Motor neuron (in vitro differentiated cells): ENCODE data around the gene MED27. TPM values are rescaled to one million over a fixed set of nuclear protein-coding genes. Genes with fewer than 3 reads are reported as not detected.
A peak's percentile ranks its signal among the peaks of the same experiment; 100 is the strongest.
"Not testable (repeated sequence)": the region's sequence is repeated elsewhere in the genome, so short reads cannot be mapped to it uniquely, and the experiment has no call there.

ENCODE experiments used
- ATAC-seq, 8 experiments: fragments of 200-7000 bp; cut with Tn5 transposase; replicated peaks in 6 of 8; 2 replicates each; pipeline ENCODE4 v1.8.0; 2021; ENCODE audit warnings: mild to moderate bottlenecking in 8 of 8, moderate library complexity in 8 of 8
- H3K27ac ChIP-seq, 2 donors: fragments of 250-450 bp; sonication (Bioruptor Pico); 2 replicates each; pipeline ENCODE4 v1.9.0; 2021; ENCODE audit warnings: antibody characterized with exemption in 2 of 2, mild to moderate bottlenecking in 2 of 2, moderate library complexity in 1 of 2
- H3K4me1 ChIP-seq, 2 donors: fragments of 250-450 bp; sonication (Bioruptor Pico); replicated peaks in 1 of 2; 2 replicates each; pipeline ENCODE4 v1.6.1; 2021; ENCODE audit warnings: antibody characterized with exemption in 2 of 2, mild to moderate bottlenecking in 2 of 2, moderate library complexity in 1 of 2
- H3K4me3 ChIP-seq, 5 donors: fragments of 250-450 bp; sonication (Bioruptor Pico); 2 replicates each; pipeline ENCODE4 v1.9.0; 2021; ENCODE audit warnings: antibody characterized with exemption in 5 of 5, mild to moderate bottlenecking in 5 of 5, moderate library complexity in 4 of 5
- WGBS, 10 experiments: fragments of 450-650 bp; shearing (Covaris generic); methylation state at CpG; one replicate each; pipeline ENCODE4 v1.0.0; 2022; 5-methylcytosine and 5-hydroxymethylcytosine counted together
- in situ Hi-C, 9 experiments: fragments of 400-800 bp; cut with MboI; loops; one replicate each; pipeline ENCODE4 v1.15.0; 2021; ENCODE audit warnings: low sequenced_read_pairs in 9 of 9, low pct_unique_long_range_greater_than_20kb in 2 of 9; ENCODE audit not compliant: unreplicated experiment in 9 of 9
- total RNA-seq, 8 experiments: library from RNA; unstranded; fragments of 300-600 nt; gene quantifications; 2 replicates each; pipeline versions ENCODE4 v1.2.3 to v1.2.4, GENCODE V29; 2022

Gene MED27
- total RNA-seq, 8 experiments from 2014 or later, result 22.0 to 45.2 (median 26.6) TPM

GRCh38 chr9:131925677-131926177 lies 153.9 kb downstream of the MED27 start:
- peak in 5 of 8 experiments; percentile 50 to 83 (median 56) for ATAC-seq
- Histone ChIP-seq H3K4me3 (no peak overlapping the region), H3K27ac (no peak overlapping the region), H3K4me1 (peaks cover 9 to 16% of the 10 kb centered on the region in 2 donors)
- in situ Hi-C loops, result no loop called here
- WGBS, 10 experiments, result 84 to 100% (median 96%) methylated on average over 1 to 6 of the region's 6 CpGs; no CpG with 5 or more reads in 4 of the 10 experiments

- WGBS, 10 experiments, result 80 to 100% (median 90%) methylated on average over 1 to 4 of the region's 4 CpGs; no CpG with 5 or more reads in 1 of the 10 experiments
- ATAC-seq, result peak in 3 of 8 experiments; percentile 25 to 33 (median 29)
- H3K4me1 ChIP-seq, result peaks cover 9 to 16% of the 10 kb centered on the region in 2 donors
- in situ Hi-C loops, result no loop called here
- H3K27ac ChIP-seq, result no peak overlapping the region
- H3K4me3 ChIP-seq, result no peak overlapping the region
Observed at GRCh38 chr9:131923766-131924165, 155.9 kb downstream of the MED27 start.

- WGBS, 10 experiments, result 90 to 100% (median 100%) methylated on average over 1 to 3 of the region's 3 CpGs; no CpG with 5 or more reads in 3 of the 10 experiments
- no peak for ATAC-seq
- no peak overlapping the region for H3K27ac ChIP-seq
- in situ Hi-C loops, result no loop called here
- H3K4me3 ChIP-seq, result no peak overlapping the region
- peaks cover 9 to 16% of the 10 kb centered on the region in 2 donors for H3K4me1 ChIP-seq
Observed at GRCh38 chr9:131923132-131923671, 156.5 kb downstream of the MED27 start.

DNA sequence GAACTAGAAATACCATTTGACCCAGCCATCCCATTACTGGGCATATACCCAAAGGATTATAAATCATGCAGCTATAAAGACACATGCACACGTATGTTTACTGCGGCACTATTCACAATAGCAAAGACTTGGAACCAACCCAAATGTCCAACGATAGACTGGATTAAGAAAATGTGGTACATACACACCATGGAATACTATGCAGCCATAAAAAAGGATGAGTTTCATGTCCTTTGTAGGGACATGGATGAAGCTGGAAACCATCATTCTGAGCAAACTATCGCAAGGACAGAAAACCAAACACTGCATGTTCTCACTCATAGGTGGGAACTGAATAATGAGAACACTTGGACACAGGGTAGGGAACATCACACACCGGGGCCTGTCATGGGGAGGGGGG lies 158.0 kb downstream of the MED27 start:
- no CpG with 5 or more reads among the region's 5 CpGs for WGBS, 10 experiments
- not testable (repeated sequence) for ATAC-seq

DNA sequence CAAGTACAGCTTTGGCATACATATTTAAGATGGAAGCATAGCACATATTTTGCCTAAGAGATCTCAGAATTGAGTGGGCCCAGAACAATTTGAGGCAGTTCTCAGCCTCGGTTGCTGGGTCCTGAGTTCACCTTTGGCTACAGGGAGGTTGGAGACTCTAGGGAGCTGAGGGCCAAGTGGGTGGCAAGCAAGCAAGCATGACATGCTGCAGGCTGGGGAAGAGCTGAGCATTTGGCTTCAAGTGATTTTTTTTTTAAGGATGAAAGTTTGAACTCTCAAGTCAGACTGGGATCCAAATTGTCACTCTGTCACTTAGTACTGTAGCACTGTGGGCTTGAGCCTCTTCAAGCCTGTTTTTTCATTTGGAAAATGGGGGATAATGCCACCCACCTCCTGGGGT lies 160.5 kb downstream of the MED27 start:
- H3K4me3 ChIP-seq, result no peak overlapping the region
- H3K27ac ChIP-seq, result no peak overlapping the region
- 50 to 100% (median 71%) methylated on average over 1 of the region's 1 CpG; no CpG with 5 or more reads in 5 of the 10 experiments for WGBS, 10 experiments
- no peak for ATAC-seq
- H3K4me1 ChIP-seq, result peaks cover 6 to 8% of the 10 kb centered on the region in 2 donors
- in situ Hi-C loops, result no loop called here

More for the DNA sequence above, 158.0 kb downstream of the MED27 start:
- H3K4me3 ChIP-seq, in situ Hi-C loops, H3K4me1 ChIP-seq, H3K27ac ChIP-seq: not testable (repeated sequence)

- in situ Hi-C loops, result no loop called here
- Histone ChIP-seq H3K4me1 (peaks cover 6 to 8% of the 10 kb centered on the region in 2 donors), H3K27ac (no peak overlapping the region), H3K4me3 (no peak overlapping the region)
- no peak for ATAC-seq
- WGBS, 10 experiments, result 39 to 100% (median 81%) methylated on average over 2 to 5 of the region's 5 CpGs
Observed at GRCh38 chr9:131918481-131918880, 161.2 kb downstream of the MED27 start.

- Histone ChIP-seq H3K4me1 (peaks cover 6 to 8% of the 10 kb centered on the region in 2 donors), H3K27ac (peak overlapping the region in 1 of 2 donors; percentile 36), H3K4me3 (no peak overlapping the region)
- WGBS, 10 experiments, result 80 to 100% (median 94%) methylated on average over 1 to 2 of the region's 2 CpGs; no CpG with 5 or more reads in 5 of the 10 experiments
- no peak for ATAC-seq
- in situ Hi-C loops, result no loop called here
Observed at GRCh38 chr9:131917009-131917408, 162.7 kb downstream of the MED27 start.

- ATAC-seq, result peak in 1 of 8 experiments; percentile 64
- Histone ChIP-seq H3K4me1 (peaks cover 18% of the 10 kb centered on the region in 2 donors), H3K27ac (no peak overlapping the region), H3K4me3 (no peak overlapping the region)
- in situ Hi-C loops, result no loop called here
- 54 to 90% (median 81%) methylated on average over 2 of the region's 2 CpGs; no CpG with 5 or more reads in 6 of the 10 experiments for WGBS, 10 experiments
Observed at GRCh38 chr9:131915181-131915580, 164.5 kb downstream of the MED27 start.

DNA sequence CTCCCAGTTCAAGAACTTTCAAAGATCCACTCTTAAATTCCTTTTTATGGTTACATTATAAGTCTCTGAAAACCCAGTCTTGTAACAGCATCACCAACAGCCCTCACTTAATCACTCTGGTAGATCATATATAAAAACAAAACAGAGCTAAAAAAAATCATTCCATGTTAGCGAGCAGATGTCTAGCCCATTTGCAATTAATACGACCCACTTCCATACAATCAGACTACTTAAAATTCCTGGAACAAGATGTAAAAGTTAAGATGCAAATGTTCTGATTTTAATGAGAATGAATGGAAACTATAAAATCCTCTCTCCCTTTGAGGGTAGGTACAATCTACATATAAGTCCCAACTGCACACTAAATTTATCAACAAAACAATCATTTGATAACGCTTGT lies 167.0 kb downstream of the MED27 start:
- in situ Hi-C loops, result no loop called here
- Histone ChIP-seq H3K4me1 (peaks cover 18 to 21% of the 10 kb centered on the region in 2 donors), H3K4me3 (no peak overlapping the region), H3K27ac (no peak overlapping the region)
- 0 to 100% (median 75%) methylated on average over 1 to 3 of the region's 3 CpGs for WGBS, 10 experiments
- ATAC-seq, result peak in 1 of 8 experiments; percentile 54

DNA sequence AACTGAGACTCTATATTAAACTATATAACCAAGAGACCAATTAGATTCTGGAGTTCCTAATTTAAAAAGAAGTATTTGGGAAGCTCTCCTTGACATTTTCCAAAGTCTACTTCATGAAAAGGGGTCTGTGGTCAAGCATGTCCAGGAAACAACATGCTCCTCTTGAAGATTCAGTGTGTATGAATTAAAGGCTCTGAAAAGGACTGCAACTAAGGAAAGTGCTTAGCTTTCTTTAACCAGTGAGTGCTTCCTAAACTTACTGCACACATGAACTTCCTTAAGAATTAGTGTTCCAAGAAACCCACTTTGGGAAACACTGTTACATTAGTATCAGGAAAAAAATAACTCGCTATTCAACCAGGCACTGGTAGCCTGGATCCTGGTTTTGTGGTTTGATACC lies 167.6 kb downstream of the MED27 start:
- ATAC-seq, result no peak
- no peak overlapping the region for H3K4me3 ChIP-seq
- peaks cover 18 to 21% of the 10 kb centered on the region in 2 donors for H3K4me1 ChIP-seq
- in situ Hi-C loops, result no loop called here
- 83 to 100% (median 100%) methylated on average over 1 of the region's 1 CpG; no CpG with 5 or more reads in 6 of the 10 experiments for WGBS, 10 experiments
- H3K27ac ChIP-seq, result no peak overlapping the region

DNA sequence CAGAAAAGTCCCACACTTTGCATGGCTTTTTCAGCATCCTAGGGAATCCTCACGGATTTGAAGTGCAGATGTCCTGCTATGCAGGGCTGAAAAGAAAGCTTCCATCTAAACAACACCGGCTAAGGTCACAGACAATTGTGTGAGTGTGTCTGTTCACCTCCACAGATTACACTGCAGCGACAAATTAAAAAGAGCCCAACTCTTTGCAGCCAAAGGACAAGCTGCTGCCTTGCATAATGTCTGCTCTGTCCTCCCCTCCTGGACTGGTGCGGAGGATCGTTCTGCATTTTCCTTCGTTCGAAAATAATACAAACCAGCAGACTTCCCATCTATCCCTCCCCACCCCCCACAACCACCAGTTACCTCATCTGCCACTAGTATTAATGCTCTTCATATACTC lies 169.1 kb downstream of the MED27 start:
- H3K4me3 ChIP-seq, result no peak overlapping the region
- H3K27ac ChIP-seq, result no peak overlapping the region
- H3K4me1 ChIP-seq, result peaks cover 13 to 18% of the 10 kb centered on the region in 2 donors
- WGBS, 10 experiments, result 5 to 100% (median 25%) methylated on average over 1 to 7 of the region's 7 CpGs; no CpG with 5 or more reads in 3 of the 10 experiments
- peak in 4 of 8 experiments; percentile 36 to 59 (median 54) for ATAC-seq
- in situ Hi-C loops, result no loop called here

DNA sequence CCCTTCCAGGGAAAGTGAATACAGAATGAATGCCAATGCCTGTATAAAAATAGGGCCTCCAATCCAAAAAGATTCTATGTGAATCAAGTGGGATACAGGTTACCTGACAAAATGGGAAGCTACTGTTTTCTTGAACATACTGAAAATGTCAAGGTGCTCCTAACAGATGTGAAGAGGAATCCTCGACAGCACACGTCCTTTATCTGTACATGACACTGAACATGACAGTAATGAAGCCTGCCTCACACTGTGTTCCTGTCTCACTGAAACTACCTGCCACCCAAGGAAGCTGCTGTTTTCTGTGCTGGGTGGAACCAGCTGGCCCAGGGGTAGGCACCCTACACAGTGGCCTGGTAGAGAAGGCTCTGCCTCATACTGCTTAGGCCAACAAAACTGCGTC lies 174.5 kb downstream of the MED27 start:
- Histone ChIP-seq H3K4me1 (peaks cover under 1 to 4% of the 10 kb centered on the region in 2 donors), H3K4me3 (no peak overlapping the region), H3K27ac (no peak overlapping the region)
- in situ Hi-C loops, result no loop called here
- 60 to 100% (median 84%) methylated on average over 1 to 2 of the region's 3 CpGs; no CpG with 5 or more reads in 4 of the 10 experiments for WGBS, 10 experiments
- no peak for ATAC-seq

DNA sequence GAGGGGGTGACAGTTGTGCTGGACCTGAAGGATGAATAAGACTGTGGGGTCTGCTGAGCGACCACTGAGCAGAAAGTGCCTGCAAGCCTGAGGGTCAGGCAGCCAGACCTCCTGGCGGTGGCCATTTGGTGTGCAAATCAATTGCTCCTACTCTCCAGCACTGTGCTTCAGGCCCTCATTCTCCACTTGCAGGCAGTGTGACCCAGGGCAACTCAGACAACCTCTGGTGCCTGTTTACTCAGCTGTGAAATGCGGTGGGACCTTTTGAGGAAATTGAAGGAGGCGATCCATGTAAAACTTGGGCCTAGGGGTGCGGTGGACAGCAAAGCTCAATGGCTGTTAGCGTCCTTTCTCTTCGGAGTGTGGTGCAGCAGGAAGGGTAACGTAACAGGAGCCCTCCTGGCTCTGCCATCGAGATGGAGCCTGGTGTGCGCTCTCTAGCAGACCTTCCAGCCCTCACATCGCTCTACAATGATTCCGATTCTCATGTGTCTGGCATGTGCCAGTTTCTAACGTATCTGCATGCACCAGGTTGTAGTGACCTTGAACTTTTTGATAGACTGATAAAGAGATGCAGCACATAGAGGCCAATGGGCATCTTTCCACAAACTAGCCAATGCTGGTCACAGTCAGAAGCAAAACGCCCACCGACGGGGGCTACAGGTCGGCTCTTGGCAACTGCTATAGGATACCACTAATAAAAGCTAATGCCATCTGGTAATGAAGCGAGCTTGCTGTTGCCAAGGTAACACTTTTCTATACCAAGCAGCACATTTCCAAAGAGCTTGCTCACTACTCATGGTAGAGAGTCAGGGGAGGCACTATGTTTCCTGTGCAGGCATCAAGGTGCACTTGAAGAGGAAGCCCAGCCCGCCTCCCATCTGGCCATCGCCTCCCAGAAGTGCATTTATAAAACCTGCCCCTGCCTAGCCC lies 180.1 kb downstream of the MED27 start:
- ATAC-seq, result peak in 5 of 8 experiments; percentile 32 to 87 (median 43)
- in situ Hi-C loops, result no loop called here
- no peak overlapping the region for H3K27ac ChIP-seq
- H3K4me3 ChIP-seq, result no peak overlapping the region
- WGBS, 10 experiments, result 13 to 95% (median 65%) methylated on average over 3 to 20 of the region's 20 CpGs; no CpG with 5 or more reads in 2 of the 10 experiments
- H3K4me1 ChIP-seq, result peaks cover 12 to 13% of the 10 kb centered on the region in 2 donors
